Mesenchymal stem cell (in vitro differentiated cells and primary cell): Measurements from ENCODE around the gene SERP2.
A peak's percentile ranks its signal among the peaks of the same experiment; 100 is the strongest.

ENCODE experiments used
- DNase-seq: peaks from one replicate; pipeline ENCODE4 v3.0.0-alpha.2; 2013
- H2AFZ ChIP-seq: one replicate; pipeline ENCODE4 v1.6.1; 2013; ENCODE audit warnings: low read depth, mild to moderate bottlenecking, control low read depth, inconsistent platforms, low read length, moderate library complexity
- H2AK5ac ChIP-seq: 2 replicates; pipeline ENCODE4 v1.6.1; 2013; ENCODE audit warnings: low read length, moderate library complexity, mild to moderate bottlenecking, inconsistent platforms; ENCODE audit not compliant: severe bottlenecking
- H2BK120ac ChIP-seq: one replicate; pipeline ENCODE4 v1.6.1; 2013; ENCODE audit warnings: low read depth, mild to moderate bottlenecking, inconsistent platforms, low read length, moderate library complexity
- H2BK12ac ChIP-seq, 2 experiments: one replicate each; pipeline ENCODE4 v1.6.1; 2013; ENCODE audit warnings: inconsistent platforms in 2 of 2, low read length in 2 of 2, mild to moderate bottlenecking in 2 of 2, moderate library complexity in 2 of 2, control low read depth in 1 of 2
- H2BK15ac ChIP-seq: one replicate; pipeline ENCODE4 v1.6.1; 2013; ENCODE audit warnings: mild to moderate bottlenecking, low read depth, inconsistent platforms; ENCODE audit not compliant: poor library complexity, severe bottlenecking
- H2BK5ac ChIP-seq: 2 replicates; pipeline ENCODE4 v1.6.1; 2013; ENCODE audit warnings: low read depth, mild to moderate bottlenecking, low read length, control low read depth, inconsistent platforms; ENCODE audit not compliant: poor library complexity, severe bottlenecking
- H3K14ac ChIP-seq, 2 experiments: one replicate each; pipeline ENCODE4 v1.6.1; 2013; ENCODE audit warnings: inconsistent platforms in 2 of 2, low read length in 2 of 2, control low read depth in 1 of 2, mild to moderate bottlenecking in 1 of 2, moderate library complexity in 1 of 2
- H3K18ac ChIP-seq, 2 experiments: one replicate each; pipeline ENCODE4 v1.6.1; 2013; ENCODE audit warnings: inconsistent platforms in 2 of 2, low read length in 2 of 2, control low read depth in 1 of 2, low read depth in 1 of 2, mild to moderate bottlenecking in 1 of 2
- H3K23ac ChIP-seq, 2 experiments: one replicate each; pipeline ENCODE4 v1.6.1; 2013; ENCODE audit warnings: inconsistent platforms in 2 of 2, low read length in 2 of 2, mild to moderate bottlenecking in 2 of 2, moderate library complexity in 2 of 2, control low read depth in 1 of 2
- H3K27ac ChIP-seq: 2 replicates; pipeline ENCODE4 v1.5.1; 2013; ENCODE audit warnings: mild to moderate bottlenecking, moderate library complexity, low read length, control low read depth, inconsistent platforms; ENCODE audit not compliant: poor library complexity, severe bottlenecking
- H3K27me3 ChIP-seq, 2 experiments: 2 replicates each; pipeline versions ENCODE4 v1.6.1 to v1.7.0; 2013; ENCODE audit warnings: low read length in 2 of 2, mild to moderate bottlenecking in 2 of 2, moderate library complexity in 2 of 2, control low read depth in 1 of 2, inconsistent platforms in 1 of 2; ENCODE audit not compliant: control insufficient read depth in 1 of 2, insufficient read depth in 1 of 2
- H3K36me3 ChIP-seq, 2 experiments: 2 replicates each; pipeline versions ENCODE4 v1.6.1 to v1.7.0; 2013; ENCODE audit warnings: low read length in 2 of 2, control low read depth in 1 of 2, inconsistent platforms in 1 of 2, low read depth in 1 of 2, mild to moderate bottlenecking in 1 of 2; ENCODE audit not compliant: insufficient read depth in 2 of 2, control insufficient read depth in 1 of 2
- H3K4ac ChIP-seq, 2 experiments: one replicate each; pipeline ENCODE4 v1.6.1; 2013; ENCODE audit warnings: inconsistent platforms in 2 of 2, low read length in 2 of 2, mild to moderate bottlenecking in 2 of 2, moderate library complexity in 2 of 2, control low read depth in 1 of 2, low read depth in 1 of 2
- H3K4me1 ChIP-seq: 2 replicates; pipeline ENCODE4 v1.6.1; 2013; ENCODE audit warnings: low read depth, low read length, control low read depth; ENCODE audit not compliant: control insufficient read depth, insufficient read depth
- H3K4me2 ChIP-seq: 2 replicates; pipeline ENCODE4 v1.6.1; 2013; ENCODE audit warnings: low read length, mild to moderate bottlenecking, inconsistent platforms; ENCODE audit not compliant: poor library complexity, severe bottlenecking
- H3K4me3 ChIP-seq, 2 experiments: 2 replicates each; pipeline versions ENCODE4 v1.5.1 to v1.7.0; 2013; ENCODE audit warnings: low read length in 2 of 2, mild to moderate bottlenecking in 2 of 2, control low read depth in 1 of 2, low read depth in 1 of 2; ENCODE audit not compliant: insufficient read depth in 1 of 2
- H3K79me1 ChIP-seq: replicated peaks from 2 replicates; pipeline ENCODE4 v1.6.1; 2013; ENCODE audit warnings: mild to moderate bottlenecking, control low read depth, low read length, inconsistent platforms; ENCODE audit not compliant: poor library complexity, severe bottlenecking
- H3K9ac ChIP-seq: 2 replicates; pipeline ENCODE4 v1.7.0; 2013; ENCODE audit warnings: mild to moderate bottlenecking, low read length, moderate library complexity
- H3K9me3 ChIP-seq: 2 replicates; pipeline ENCODE4 v1.7.0; 2013; ENCODE audit warnings: mild to moderate bottlenecking, low read length; ENCODE audit not compliant: control insufficient read depth
- H4K8ac ChIP-seq: one replicate; pipeline ENCODE4 v1.6.1; 2013; ENCODE audit warnings: inconsistent platforms, mild to moderate bottlenecking, low read length, moderate library complexity
- H4K91ac ChIP-seq: one replicate; pipeline ENCODE4 v1.6.1; 2013; ENCODE audit warnings: mild to moderate bottlenecking, low read length, inconsistent platforms
- WGBS: methylation state at CpG from one replicate; pipeline ENCODE4 v1.1.7; 2013; ENCODE audit warnings: mixed read lengths; 5-methylcytosine and 5-hydroxymethylcytosine counted together

SERP2 gene

GRCh38 chr13:44331446-44331845 lies 42.2 kb upstream of the SERP2 start:
- H3K18ac ChIP-seq, result peak overlapping the region; percentile 44 to 64
- no peak overlapping the region for H4K91ac ChIP-seq
- no peak overlapping the region for H2BK15ac ChIP-seq
- no peak overlapping the region for H2AFZ ChIP-seq
- 100% methylated on average over 1 of the region's 4 CpGs for WGBS
- DNase-seq, result peak; percentile 36
- no peak overlapping the region for H2BK5ac ChIP-seq
- H3K27me3 ChIP-seq, result no peaks in the 10 kb centered on the region
- peak overlapping the region; percentile 46 to 82 for H2BK12ac ChIP-seq
- H3K23ac ChIP-seq, result no peak overlapping the region
- H2AK5ac ChIP-seq, result no peak overlapping the region
- H3K4ac ChIP-seq, result no peak overlapping the region
- H3K9ac ChIP-seq, result peak overlapping the region; percentile 54
- H3K79me1 ChIP-seq, result no peaks in the 10 kb centered on the region
- H3K4me2 ChIP-seq, result no peak overlapping the region
- H3K14ac ChIP-seq, result no peak overlapping the region
- H3K9me3 ChIP-seq, result peaks cover 3% of the 10 kb centered on the region
- H3K27ac ChIP-seq, result no peak overlapping the region
- H2BK120ac ChIP-seq, result no peak overlapping the region
- H3K36me3 ChIP-seq, result no peaks in the 10 kb centered on the region
- H3K4me3 ChIP-seq, result peak overlapping the region in 1 of 2 experiments; percentile 54
- H3K4me1 ChIP-seq, result peaks cover 12% of the 10 kb centered on the region
- peak overlapping the region; percentile 61 for H4K8ac ChIP-seq

DNA sequence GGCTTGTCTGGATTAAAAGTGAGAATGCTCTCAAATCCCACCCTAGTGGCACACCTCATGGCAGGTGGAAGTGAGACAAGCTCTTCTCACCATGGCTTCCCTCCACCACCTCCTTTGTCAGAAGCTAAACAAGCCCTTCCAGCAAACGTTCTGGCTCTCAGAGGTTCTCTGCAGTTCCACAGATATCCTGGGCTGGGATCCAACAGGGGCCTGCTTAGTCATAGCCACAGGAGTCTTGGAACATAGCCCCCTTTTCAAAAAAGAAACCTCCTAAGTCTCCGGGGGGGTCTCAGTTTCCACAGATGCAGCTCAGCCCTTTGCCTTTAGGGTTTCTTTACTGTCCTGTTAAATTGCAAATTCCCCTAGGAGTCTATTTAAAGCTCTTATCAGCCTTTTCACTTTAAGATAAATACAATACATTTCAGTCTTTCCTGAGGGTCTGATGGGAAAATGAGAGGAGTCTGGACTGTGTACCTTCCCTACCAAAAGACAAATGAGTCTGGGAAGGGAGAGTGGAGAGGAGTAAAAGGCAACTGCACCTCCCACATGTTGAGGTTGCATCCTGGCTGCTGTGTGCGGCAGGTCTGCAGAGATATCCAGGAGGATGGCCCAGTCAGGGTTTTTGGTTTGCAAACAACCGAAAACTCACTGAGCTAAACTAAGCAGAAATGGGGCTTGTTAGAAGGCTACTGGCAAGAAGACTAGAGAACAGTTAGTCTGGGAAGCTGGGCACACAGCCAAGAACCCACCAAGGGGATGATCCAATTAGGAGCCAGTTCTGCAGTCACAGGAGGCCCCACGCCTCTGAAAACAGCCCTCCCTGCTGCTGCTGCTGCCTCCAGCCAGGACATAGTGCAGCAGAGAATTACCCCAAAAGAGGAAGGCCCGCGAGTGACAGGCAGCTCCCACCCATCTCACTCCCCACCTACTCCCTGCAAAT lies 41.4 kb upstream of the SERP2 start:
- Histone ChIP-seq H3K9me3 (peaks cover 3% of the 10 kb centered on the region), H3K4ac (peak overlapping the region in 1 of 2 experiments; percentile 76), H3K27ac (peak overlapping the region; percentile 48), H2BK5ac (no peak overlapping the region), H2BK12ac (peak overlapping the region in 1 of 2 experiments; percentile 71), H4K91ac (peak overlapping the region; percentile 64), H3K4me2 (no peak overlapping the region), H3K79me1 (no peaks in the 10 kb centered on the region), H3K4me3 (peak overlapping the region in 1 of 2 experiments; percentile 54), H3K18ac (peak overlapping the region; percentile 85 to 89), H3K27me3 (no peaks in the 10 kb centered on the region), H2AFZ (no peak overlapping the region), H2BK120ac (no peak overlapping the region), H3K14ac (peak overlapping the region in 1 of 2 experiments; percentile 27), H3K36me3 (no peaks in the 10 kb centered on the region), H2AK5ac (no peak overlapping the region), H4K8ac (peak overlapping the region; percentile 69), H3K23ac (no peak overlapping the region), H3K4me1 (peaks cover 12% of the 10 kb centered on the region), H3K9ac (peak overlapping the region; percentile 54), H2BK15ac (peak overlapping the region; percentile 61)
- peak; percentile 85 for DNase-seq
- WGBS, result 32% methylated on average over 7 of the region's 7 CpGs

GRCh38 chr13:44333950-44334655 lies 39.5 kb upstream of the SERP2 start:
- H2BK15ac ChIP-seq, result no peak overlapping the region
- H2AK5ac ChIP-seq, result no peak overlapping the region
- no peak overlapping the region for H3K9ac ChIP-seq
- H3K23ac ChIP-seq, result no peak overlapping the region
- peaks cover 12% of the 10 kb centered on the region for H3K4me1 ChIP-seq
- no peak overlapping the region for H3K27ac ChIP-seq
- no peak overlapping the region for H3K4me2 ChIP-seq
- no peaks in the 10 kb centered on the region for H3K27me3 ChIP-seq
- H4K91ac ChIP-seq, result no peak overlapping the region
- no peak overlapping the region for H3K4me3 ChIP-seq
- no peak overlapping the region for H3K4ac ChIP-seq
- H3K36me3 ChIP-seq, result no peaks in the 10 kb centered on the region
- H3K79me1 ChIP-seq, result no peaks in the 10 kb centered on the region
- H4K8ac ChIP-seq, result no peak overlapping the region
- H3K14ac ChIP-seq, result peak overlapping the region in 1 of 2 experiments; percentile 75
- H2AFZ ChIP-seq, result no peak overlapping the region
- DNase-seq, result no peak
- no peak overlapping the region for H2BK5ac ChIP-seq
- H2BK12ac ChIP-seq, result no peak overlapping the region
- no peak overlapping the region for H2BK120ac ChIP-seq
- WGBS, result 60% methylated on average over 3 of the region's 5 CpGs
- H3K18ac ChIP-seq, result no peak overlapping the region
- H3K9me3 ChIP-seq, result no peaks in the 10 kb centered on the region

- Histone ChIP-seq H3K23ac (no peak overlapping the region), H3K4me2 (no peak overlapping the region), H3K79me1 (no peaks in the 10 kb centered on the region), H4K91ac (no peak overlapping the region), H2BK5ac (no peak overlapping the region), H3K4ac (no peak overlapping the region), H4K8ac (no peak overlapping the region), H2BK120ac (no peak overlapping the region), H3K4me3 (no peak overlapping the region), H3K27ac (no peak overlapping the region), H3K18ac (no peak overlapping the region), H2AFZ (no peak overlapping the region), H3K27me3 (no peaks in the 10 kb centered on the region), H3K4me1 (peaks cover 12% of the 10 kb centered on the region), H2BK12ac (no peak overlapping the region), H3K14ac (no peak overlapping the region), H3K9me3 (no peaks in the 10 kb centered on the region), H3K9ac (no peak overlapping the region), H3K36me3 (no peaks in the 10 kb centered on the region), H2AK5ac (no peak overlapping the region), H2BK15ac (no peak overlapping the region)
- WGBS, result 91% methylated on average over 2 of the region's 2 CpGs
- DNase-seq, result no peak
Observed at GRCh38 chr13:44334751-44335150, 38.9 kb upstream of the SERP2 start.
